H1 (cell line): ENCODE measurements around the gene SVIL. TPM values are rescaled to one million over a fixed set of nuclear protein-coding genes. Genes with fewer than 3 reads are reported as not detected.

ENCODE experiments used
- CTCF ChIA-PET: fragments of 300-600 bp; sonication (Branson Sonifier 250); formaldehyde crosslinking; loops from one replicate; lab custom pipeline; 2021; ENCODE audit not compliant: partially characterized antibody; lab: Charles Lee
- POLR2A ChIA-PET: fragments of 300-600 bp; sonication (Branson Sonifier 250); formaldehyde crosslinking; loops from one replicate; lab custom pipeline; 2021; ENCODE audit warnings: inconsistent platforms; ENCODE audit not compliant: partially characterized antibody; lab: Charles Lee
- DNase-seq, 2 experiments: peaks; one replicate each; pipeline versions ENCODE4 v3.0.0 to v3.0.0-alpha.2; 2010 to 2022; ENCODE audit warnings: low spot score in 2 of 2, low read depth in 1 of 2, mixed read lengths in 1 of 2
- FAIRE-seq: peaks from 2 replicates; lab custom pipeline; 2011; peaks lifted over from hg19 to GRCh38; lab: Jason Lieb, UNC
- H2AFZ ChIP-seq: 2 replicates; pipeline ENCODE4 v1.8.1; 2012; ENCODE audit warnings: low read length, inconsistent platforms
- H2AK5ac ChIP-seq: 2 replicates; pipeline ENCODE4 v1.6.1; 2013; ENCODE audit warnings: low read depth, low read length
- H2BK120ac ChIP-seq: replicated peaks from 2 replicates; pipeline ENCODE3; 2013; ENCODE audit warnings: low read depth, low read length, inconsistent platforms
- H2BK12ac ChIP-seq: 2 replicates; pipeline ENCODE4 v1.6.1; 2013; ENCODE audit warnings: low read depth, low read length
- H2BK15ac ChIP-seq: 2 replicates; pipeline ENCODE4 v1.6.1; 2013; ENCODE audit warnings: low read length
- H2BK20ac ChIP-seq: 2 replicates; pipeline ENCODE4 v1.6.1; 2013; ENCODE audit warnings: low read length
- H2BK5ac ChIP-seq: 2 replicates; pipeline ENCODE4 v1.6.1; 2013; ENCODE audit warnings: low read depth, low read length
- H3K14ac ChIP-seq: 2 replicates; pipeline ENCODE4 v1.6.1; 2013; ENCODE audit warnings: inconsistent platforms; ENCODE audit not compliant: insufficient read length
- H3K18ac ChIP-seq: 2 replicates; pipeline ENCODE4 v1.6.1; 2013; ENCODE audit warnings: low read length; ENCODE audit errors: extremely low read depth
- H3K23ac ChIP-seq: 2 replicates; pipeline ENCODE4 v1.6.1; 2013; ENCODE audit warnings: inconsistent platforms; ENCODE audit not compliant: insufficient read length
- H3K23me2 ChIP-seq: 2 replicates; pipeline ENCODE4 v1.6.1; 2013; ENCODE audit warnings: low read depth, low read length
- H3K27ac ChIP-seq: 2 replicates; pipeline ENCODE4 v1.6.1; 2011; ENCODE audit warnings: low read depth, low read length, inconsistent platforms
- H3K27me3 ChIP-seq, 4 experiments: replicated peaks in 1 of 4; 1 replicate in 1 of 4; 2 replicates in 3 of 4; pipeline versions ENCODE4 v1.6.1 to v1.8.1; 2011 to 2013; ENCODE audit warnings: low read length in 3 of 4, mild to moderate bottlenecking in 3 of 4, inconsistent platforms in 2 of 4, mixed read lengths in 2 of 4, moderate library complexity in 1 of 4; ENCODE audit not compliant: control insufficient read depth in 3 of 4, insufficient read depth in 3 of 4; ENCODE audit errors: extremely low read depth in 1 of 4
- H3K36me3 ChIP-seq, 4 experiments: 2 replicates each; pipeline versions ENCODE4 v1.6.1 to v1.8.1; 2011 to 2013; ENCODE audit warnings: mild to moderate bottlenecking in 4 of 4, low read length in 3 of 4, moderate library complexity in 2 of 4, control low read depth in 1 of 4, inconsistent platforms in 1 of 4; ENCODE audit not compliant: insufficient read depth in 4 of 4, control insufficient read depth in 2 of 4
- H3K4ac ChIP-seq: replicated peaks from 2 replicates; pipeline ENCODE3; 2013; ENCODE audit warnings: low read length, low read depth, mixed read lengths, inconsistent platforms; ENCODE audit not compliant: insufficient read length
- H3K4me1 ChIP-seq, 4 experiments: replicated peaks in 1 of 4; 1 replicate in 1 of 4; 2 replicates in 3 of 4; pipeline versions ENCODE4 v1.6.1 to v1.8.1; 2011 to 2013; ENCODE audit warnings: low read length in 3 of 4, inconsistent platforms in 2 of 4, mixed read lengths in 1 of 4; ENCODE audit not compliant: insufficient read depth in 4 of 4, control insufficient read depth in 3 of 4
- H3K4me2 ChIP-seq, 2 experiments: 2 replicates each; pipeline versions ENCODE4 v1.6.1 to v1.8.1; 2011 to 2013; ENCODE audit warnings: low read depth in 2 of 2, low read length in 2 of 2, control low read depth in 1 of 2, inconsistent platforms in 1 of 2, mild to moderate bottlenecking in 1 of 2; ENCODE audit not compliant: insufficient read depth in 1 of 2
- H3K4me3 ChIP-seq, 4 experiments: fragments of 200-600, 300-600 bp in 1 of 4; sonication (generic), shearing (Covaris generic), sonication (Bioruptor Twin) in 1 of 4; 2 replicates each; pipeline versions ENCODE4 v1.5.1 to v1.8.1; 2011 to 2016; ENCODE audit warnings: low read length in 4 of 4, low read depth in 3 of 4, control low read depth in 2 of 4, inconsistent platforms in 2 of 4, mild to moderate bottlenecking in 2 of 4, mixed read lengths in 1 of 4, moderate library complexity in 1 of 4; ENCODE audit not compliant: insufficient read depth in 2 of 4; ENCODE audit errors: extremely low read depth in 1 of 4
- H3K56ac ChIP-seq: replicated peaks from 2 replicates; pipeline ENCODE3; 2013; ENCODE audit warnings: low read depth, mild to moderate bottlenecking, mixed read lengths, low read length, inconsistent platforms; ENCODE audit not compliant: insufficient read length
- H3K79me1 ChIP-seq: 2 replicates; pipeline ENCODE4 v1.6.1; 2013; ENCODE audit warnings: low read depth, low read length, control low read depth
- H3K79me2 ChIP-seq, 2 experiments: 2 replicates each; pipeline versions ENCODE4 v1.6.1 to v1.8.1; 2012 to 2013; ENCODE audit warnings: low read length in 2 of 2, mild to moderate bottlenecking in 2 of 2, inconsistent platforms in 1 of 2; ENCODE audit not compliant: insufficient read depth in 2 of 2, control insufficient read depth in 1 of 2
- H3K9ac ChIP-seq, 4 experiments: replicated peaks in 1 of 4; 1 replicate in 1 of 4; 2 replicates in 3 of 4; pipeline versions ENCODE4 v1.6.1 to v1.8.1; 2011 to 2013; ENCODE audit warnings: low read depth in 3 of 4, low read length in 3 of 4, control low read depth in 2 of 4, mild to moderate bottlenecking in 2 of 4, moderate library complexity in 2 of 4, inconsistent platforms in 1 of 4; ENCODE audit errors: extremely low read depth in 1 of 4
- H3K9me3 ChIP-seq, 2 experiments: 2 replicates each; pipeline versions ENCODE4 v1.6.1 to v1.8.1; 2012 to 2013; ENCODE audit warnings: mild to moderate bottlenecking in 2 of 2, moderate library complexity in 2 of 2, control low read depth in 1 of 2, inconsistent platforms in 1 of 2, low read depth in 1 of 2, low read length in 1 of 2, mixed read lengths in 1 of 2; ENCODE audit not compliant: insufficient read depth in 2 of 2
- H4K20me1 ChIP-seq, 2 experiments: replicated peaks in 1 of 2; 2 replicates each; pipeline versions ENCODE3 to v1.8.1; 2011 to 2013; ENCODE audit warnings: inconsistent platforms in 2 of 2, low read length in 2 of 2, mild to moderate bottlenecking in 1 of 2; ENCODE audit not compliant: insufficient read depth in 2 of 2, control insufficient read depth in 1 of 2
- H4K5ac ChIP-seq: 2 replicates; pipeline ENCODE4 v1.6.1; 2013; ENCODE audit warnings: low read length, low read depth, mixed read lengths, inconsistent platforms; ENCODE audit not compliant: insufficient read length
- H4K8ac ChIP-seq: 2 replicates; pipeline ENCODE4 v1.8.0; 2013; ENCODE audit warnings: mild to moderate bottlenecking, moderate library complexity, low read length, inconsistent platforms; ENCODE audit not compliant: insufficient read depth; ENCODE audit errors: extremely low read depth
- H4K91ac ChIP-seq: replicated peaks from 2 replicates; pipeline ENCODE3; 2013; ENCODE audit warnings: low read length, mixed read lengths, inconsistent platforms; ENCODE audit not compliant: insufficient read length
- GABPA ChIP-seq: IDR thresholded peaks from 2 replicates; pipeline ENCODE4 v1.6.1; 2011; ENCODE audit warnings: mild to moderate bottlenecking, low read length, moderate library complexity, borderline replicate concordance; ENCODE audit not compliant: insufficient read depth
- GTF2F1 ChIP-seq: IDR thresholded peaks from 2 replicates; pipeline ENCODE4 v1.6.1; 2012; ENCODE audit warnings: low read depth, low read length, improper control_type of control experiment, borderline replicate concordance
- RXRA ChIP-seq: IDR thresholded peaks from 2 replicates; pipeline ENCODE4 v1.6.1; 2011; ENCODE audit warnings: low read depth, mild to moderate bottlenecking, low read length, moderate library complexity; ENCODE audit not compliant: insufficient read depth
- SP2 ChIP-seq: IDR thresholded peaks from 2 replicates; pipeline ENCODE4 v1.6.1; 2012; ENCODE audit warnings: mild to moderate bottlenecking, low read length, inconsistent platforms
- SUZ12 ChIP-seq: fragments of 200-600 bp; sonication (generic); IDR thresholded peaks from 2 replicates; pipeline ENCODE4 v1.6.1; 2012; ENCODE audit warnings: mild to moderate bottlenecking, inconsistent platforms, low read length, moderate library complexity, mixed read lengths
- USF2 ChIP-seq: IDR thresholded peaks from 2 replicates; pipeline ENCODE4 v1.6.1; 2011; ENCODE audit warnings: low read length, improper control_type of control experiment
- WGBS, 2 experiments: shearing (Covaris generic) in 1 of 2; methylation state at CpG; one replicate each; pipeline versions ENCODE4 v1.1.6 to v1.1.7; 2013 to 2015; ENCODE audit warnings: low lambda C conversion rate in 2 of 2, mixed read lengths in 2 of 2, inconsistent platforms in 1 of 2, low coverage in 1 of 2, missing lambda C conversion rate in 1 of 2; ENCODE audit not compliant: insufficient replicate concordance in 2 of 2, insufficient coverage in 1 of 2, insufficient read length in 1 of 2; ENCODE audit errors: extremely low coverage in 1 of 2, missing lambda C conversion rate in 1 of 2; 5-methylcytosine and 5-hydroxymethylcytosine counted together
- polyA plus RNA-seq, 7 experiments: library from polyadenylated mRNA; depleted of rRNA in 3 of 7; stranded (reverse) in 5 of 7; unstranded in 2 of 7; fragments of >200 nt in 5 of 7; fragments of 200-250 nt in 2 of 7; gene quantifications; 1 replicate in 5 of 7; 2 replicates in 1 of 7; 4 replicates in 1 of 7; pipeline versions ENCODE4 v1.2.1 to v1.2.3, GENCODE V29; 2011 to 2013; ENCODE audit warnings: missing spikeins in 2 of 7, mixed read lengths in 2 of 7
- total RNA-seq: library from RNA; stranded (reverse); fragmentation: NEBNext Ultra II Directional; extraction: Animal tissue kit (Norgen Biotek cat#: 25700); gene quantifications from 2 replicates; pipeline ENCODE4 v1.2.1, GENCODE V29; 2021

Gene SVIL
- total and polyA plus RNA-seq, 2 of the 8 experiments (the other 6 are each of a cell fraction or from before 2014, with no cell fraction given): 4.7 to 15.4 TPM

DNA sequence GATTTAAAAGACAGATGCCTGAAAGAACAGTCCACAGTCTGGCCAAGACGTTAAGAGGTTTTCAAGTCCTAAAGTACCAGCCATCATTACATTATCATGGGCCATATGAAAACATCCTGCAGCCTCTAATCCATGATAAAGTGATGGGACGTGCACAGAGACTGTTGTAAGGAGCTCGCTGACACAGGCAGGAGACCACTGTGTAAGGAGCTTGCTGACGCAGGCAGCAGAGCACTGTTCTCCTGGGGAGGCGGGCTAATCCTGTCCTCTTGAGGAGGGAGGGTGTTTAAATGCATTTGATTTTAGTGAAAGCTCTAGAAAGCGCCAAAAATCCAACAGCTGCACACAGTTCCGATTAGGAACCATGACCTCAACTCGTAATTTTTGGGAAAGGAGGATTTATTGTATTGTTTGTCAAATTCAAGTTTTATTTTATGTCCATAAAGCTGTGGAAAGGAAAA, 16.9 kb downstream of the SVIL start:
- H3K4me2 ChIP-seq: no peak overlapping the region

More for the DNA sequence above, 16.9 kb downstream of the SVIL start:
- Histone ChIP-seq H3K18ac (no peak overlapping the region), H3K27me3 (no peaks in the 10 kb centered on the region), H3K4ac (no peak overlapping the region), H3K9me3 (no peaks in the 10 kb centered on the region), H3K79me2 (peaks cover 0 to 11% of the 10 kb centered on the region in 2 experiments; a peak in 2 of 4 replicates), H3K9ac (no peak overlapping the region), H4K91ac (no peak overlapping the region), H4K5ac (no peak overlapping the region), H3K27ac (no peak overlapping the region), H3K56ac (no peak overlapping the region), H4K20me1 (no peaks in the 10 kb centered on the region), H2BK5ac (no peak overlapping the region), H3K36me3 (no peaks in the 10 kb centered on the region), H3K23ac (no peak overlapping the region), H2BK12ac (no peak overlapping the region), H2BK15ac (no peak overlapping the region), H2AFZ (no peak overlapping the region), H2BK120ac (no peak overlapping the region), H3K79me1 (no peaks in the 10 kb centered on the region), H3K23me2 (0 out of 2 replicates have a peak, but pooled peaks cover 2% of the 10 kb centered on the region), H2BK20ac (no peak overlapping the region), H2AK5ac (no peak overlapping the region), H3K4me3 (no peak overlapping the region), H4K8ac (no peak overlapping the region), H3K4me1 (peaks cover 3 to 13% (median 11%) of the 10 kb centered on the region in 4 experiments), H3K14ac (no peak overlapping the region)
- ChIA-PET CTCF (interaction anchor here (0.7 to 3.1 kb wide), 7 partner anchors 10 to 610 kb away, joined by 3 to 12 read pairs (median 3); no protein-coding TSS in a partner anchor), POLR2A (no interaction called here)
- 86% methylated on average over 8 of the region's 8 CpGs; no CpG with 5 or more reads in 1 of the 2 experiments for WGBS, 2 experiments
- FAIRE-seq: no peak
- no peak for DNase-seq
- TF ChIP-seq USF2 (no peak), GTF2F1 (no peak), GABPA (no peak), SUZ12 (no peak), RXRA (no peak), SP2 (no peak)
